Neural cell (in vitro differentiated cells): ENCODE data around the gene COL27A1. TPM values are rescaled to one million over a fixed set of nuclear protein-coding genes. Genes with fewer than 3 reads are reported as not detected.

Experiments used
- H2AFZ ChIP-seq: fragments of 200-600, 300-800 bp; sonication (generic), shearing (Covaris generic); 2 replicates; pipeline ENCODE4 v1.6.0; 2014; ENCODE audit warnings: low read depth, mild to moderate bottlenecking, antibody characterized with exemption, low read length, moderate library complexity
- H3F3A ChIP-seq: fragments of 200-600 bp; shearing (Covaris generic); 2 replicates; pipeline ENCODE4 v1.6.1; 2016; ENCODE audit warnings: mild to moderate bottlenecking, moderate library complexity, mixed read lengths, antibody characterized with exemption, low read length; ENCODE audit not compliant: insufficient read depth, poor library complexity, severe bottlenecking
- H3K27ac ChIP-seq: fragments of 200-600, 300-800 bp; sonication (generic), shearing (Covaris generic); 2 replicates; pipeline ENCODE4 v1.5.1; 2014; ENCODE audit warnings: mild to moderate bottlenecking, low read length, moderate library complexity
- H3K27me3 ChIP-seq: fragments of 300-800, 200-600 bp; sonication (generic), shearing (Covaris generic); 2 replicates; pipeline ENCODE4 v1.6.0; 2014; ENCODE audit warnings: mild to moderate bottlenecking, low read depth, low read length, moderate library complexity; ENCODE audit not compliant: insufficient read depth
- H3K36me3 ChIP-seq: fragments of 300-800, 200-600 bp; sonication (generic), shearing (Covaris generic); 2 replicates; pipeline ENCODE4 v1.5.1; 2014; ENCODE audit warnings: mild to moderate bottlenecking, antibody characterized with exemption, low read length, moderate library complexity; ENCODE audit not compliant: insufficient read depth
- H3K4me2 ChIP-seq: fragments of 300-800, 200-600 bp; sonication (generic), shearing (Covaris generic); 2 replicates; pipeline ENCODE4 v1.6.0; 2014; ENCODE audit warnings: mild to moderate bottlenecking, low read length
- H3K4me3 ChIP-seq: fragments of 300-800, 200-600 bp; sonication (generic), shearing (Covaris generic); 2 replicates; pipeline ENCODE4 v1.5.1; 2014; ENCODE audit warnings: mild to moderate bottlenecking, low read length, moderate library complexity
- H3K79me2 ChIP-seq: fragments of 200-600 bp; shearing (Covaris generic); replicated peaks from 2 replicates; pipeline ENCODE4 v1.6.0; 2014; ENCODE audit warnings: mild to moderate bottlenecking, low read length, moderate library complexity; ENCODE audit not compliant: insufficient read depth
- H3K9ac ChIP-seq: fragments of 300-800, 200-600 bp; sonication (generic), shearing (Covaris generic); 2 replicates; pipeline ENCODE4 v1.6.1; 2016; ENCODE audit warnings: mild to moderate bottlenecking, low read length, mixed read lengths
- H3K9me2 ChIP-seq: fragments of 200-600 bp; shearing (Covaris generic); 2 replicates; pipeline ENCODE4 v1.6.1; 2016; ENCODE audit warnings: mild to moderate bottlenecking, low read length, mixed read lengths; ENCODE audit not compliant: insufficient read depth
- H3K9me3 ChIP-seq: fragments of 200-600, 300-800 bp; sonication (generic), shearing (Covaris generic); 2 replicates; pipeline ENCODE4 v1.6.1; 2016; ENCODE audit warnings: mild to moderate bottlenecking, mixed run types, low read length, moderate library complexity, mixed read lengths
- H4K20me1 ChIP-seq: fragments of 200-600 bp; shearing (Covaris generic); 2 replicates; pipeline ENCODE4 v1.6.1; 2016; ENCODE audit warnings: mild to moderate bottlenecking, mixed run types; ENCODE audit not compliant: insufficient read depth
- CTCF ChIP-seq: fragments of 450-650 bp; IDR thresholded peaks from 2 replicates; pipeline ENCODE4 v1.5.1; 2014; ENCODE audit warnings: antibody characterized with exemption, mild to moderate bottlenecking, moderate library complexity; ENCODE audit not compliant: poor library complexity, severe bottlenecking
- EP300 ChIP-seq: fragments of 450-650 bp; conservative IDR thresholded peaks from 2 replicates; pipeline ENCODE4 v1.6.1; 2014; ENCODE audit warnings: antibody characterized with exemption, mild to moderate bottlenecking, moderate library complexity; ENCODE audit not compliant: poor library complexity, severe bottlenecking
- EZH2 ChIP-seq: fragments of 200-600, 300-800 bp; shearing (Covaris generic), sonication (generic); IDR thresholded peaks from 2 replicates; pipeline ENCODE4 v1.6.1; 2014; ENCODE audit warnings: antibody characterized with exemption, low read length, borderline replicate concordance, mild to moderate bottlenecking; ENCODE audit not compliant: insufficient read depth, poor library complexity, severe bottlenecking
- MXI1 ChIP-seq: fragments of 450-650 bp; conservative IDR thresholded peaks from 2 replicates; pipeline ENCODE4 v1.6.1; 2014; ENCODE audit warnings: antibody characterized with exemption, mild to moderate bottlenecking; ENCODE audit not compliant: poor library complexity, severe bottlenecking
- POLR2AphosphoS5 ChIP-seq: IDR thresholded peaks from 2 replicates; pipeline ENCODE4 v1.6.1; 2012
- RAD21 ChIP-seq: fragments of 450-650 bp; conservative IDR thresholded peaks from 2 replicates; pipeline ENCODE4 v1.6.1; 2014; ENCODE audit warnings: antibody characterized with exemption, mild to moderate bottlenecking, moderate library complexity
- REST ChIP-seq: IDR thresholded peaks from 2 replicates; pipeline ENCODE4 v1.6.1; 2012; ENCODE audit warnings: borderline replicate concordance
- SMC3 ChIP-seq: fragments of 450-650 bp; conservative IDR thresholded peaks from 2 replicates; pipeline ENCODE4 v1.6.1; 2014; ENCODE audit warnings: antibody characterized with exemption, mild to moderate bottlenecking, moderate library complexity; ENCODE audit not compliant: poor library complexity
- TAF1 ChIP-seq: IDR thresholded peaks from 2 replicates; pipeline ENCODE4 v1.6.1; 2012; ENCODE audit warnings: low read depth
- polyA plus RNA-seq: library from polyadenylated mRNA; depleted of rRNA; stranded (reverse); fragments of >200 nt; gene quantifications from 2 replicates; pipeline ENCODE4 v1.2.3, GENCODE V29; 2014

Gene COL27A1
- polyA plus RNA-seq, 1 donor from 2014 or later, result 0.25 TPM

- Histone ChIP-seq H3K9me3 (no peaks in the 10 kb centered on the region), H3K9me2 (no peaks in the 10 kb centered on the region), H3F3A (no peaks in the 10 kb centered on the region), H3K9ac (no peak overlapping the region), H3K4me3 (no peak overlapping the region), H3K79me2 (no peaks in the 10 kb centered on the region), H3K27ac (no peak overlapping the region), H3K27me3 (no peaks in the 10 kb centered on the region), H3K4me2 (no peak overlapping the region), H2AFZ (no peak overlapping the region), H4K20me1 (no peaks in the 10 kb centered on the region), H3K36me3 (no peaks in the 10 kb centered on the region)
- no peak for TF ChIP-seq EZH2
- no peak for TF ChIP-seq SMC3
- TF ChIP-seq REST, result no peak
- TF ChIP-seq EP300, result no peak
- no peak for TF ChIP-seq POLR2AphosphoS5
- no peak for TF ChIP-seq CTCF
- TF ChIP-seq MXI1, result no peak
- TF ChIP-seq RAD21, result no peak
- no peak for TF ChIP-seq TAF1
Observed at GRCh38 chr9:114205171-114206015, 50.1 kb downstream of the COL27A1 start.

GRCh38 chr9:114206221-114206789 lies 51.0 kb downstream of the COL27A1 start:
- no peaks in the 10 kb centered on the region for H4K20me1 ChIP-seq
- H3K27ac ChIP-seq, result no peak overlapping the region
- H3K36me3 ChIP-seq, result no peaks in the 10 kb centered on the region

More at GRCh38 chr9:114206221-114206789, 51.0 kb downstream of the COL27A1 start:
- H3K27me3 ChIP-seq, result no peaks in the 10 kb centered on the region
- H3K4me2 ChIP-seq, result no peak overlapping the region
- H3K9me2 ChIP-seq, result no peaks in the 10 kb centered on the region
- H3K9me3 ChIP-seq, result no peaks in the 10 kb centered on the region
- no peak overlapping the region for H2AFZ ChIP-seq
- H3K9ac ChIP-seq, result no peak overlapping the region
- TF ChIP-seq POLR2AphosphoS5 (no peak), MXI1 (no peak), REST (no peak), TAF1 (no peak), CTCF (no peak), RAD21 (no peak), SMC3 (no peak), EP300 (no peak), EZH2 (no peak)
- H3K4me3 ChIP-seq, result no peak overlapping the region
- H3F3A ChIP-seq, result no peaks in the 10 kb centered on the region
- no peaks in the 10 kb centered on the region for H3K79me2 ChIP-seq
